Measurements from ENCODE around the gene DSCAML1. TPM values are rescaled to one million over a fixed set of nuclear protein-coding genes. Genes with fewer than 3 reads are reported as not detected.

DSCAML1 gene
- total RNA-seq, 4 donors from 2014 or later: 0.29 to 29.1 (median 3.4) TPM

DNA sequence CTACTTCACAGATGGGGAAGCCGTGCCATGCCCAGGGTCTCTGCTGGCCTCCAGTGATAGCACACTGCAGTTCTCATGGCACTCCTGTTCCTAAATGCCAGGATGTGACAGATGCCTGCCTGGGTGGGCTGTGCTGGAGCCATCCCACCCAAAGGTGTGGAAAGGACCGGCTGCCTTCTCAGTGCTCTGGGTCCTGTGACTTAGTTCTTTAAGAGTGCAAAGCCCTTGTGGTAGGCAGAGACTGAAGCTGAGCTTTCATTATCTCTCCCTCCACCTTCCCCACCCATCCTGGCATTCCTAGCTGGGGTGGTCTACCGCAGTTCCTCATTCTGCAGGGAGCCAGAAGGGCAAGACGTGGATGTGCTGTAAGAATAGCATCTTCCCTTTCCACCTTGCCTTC is 319.3 kb downstream of the DSCAML1 start:
- TF ChIP-seq POLR2A (IDR thresholded peaks at IDR 0.05): no peak
- TF ChIP-seq, protein P1, sequence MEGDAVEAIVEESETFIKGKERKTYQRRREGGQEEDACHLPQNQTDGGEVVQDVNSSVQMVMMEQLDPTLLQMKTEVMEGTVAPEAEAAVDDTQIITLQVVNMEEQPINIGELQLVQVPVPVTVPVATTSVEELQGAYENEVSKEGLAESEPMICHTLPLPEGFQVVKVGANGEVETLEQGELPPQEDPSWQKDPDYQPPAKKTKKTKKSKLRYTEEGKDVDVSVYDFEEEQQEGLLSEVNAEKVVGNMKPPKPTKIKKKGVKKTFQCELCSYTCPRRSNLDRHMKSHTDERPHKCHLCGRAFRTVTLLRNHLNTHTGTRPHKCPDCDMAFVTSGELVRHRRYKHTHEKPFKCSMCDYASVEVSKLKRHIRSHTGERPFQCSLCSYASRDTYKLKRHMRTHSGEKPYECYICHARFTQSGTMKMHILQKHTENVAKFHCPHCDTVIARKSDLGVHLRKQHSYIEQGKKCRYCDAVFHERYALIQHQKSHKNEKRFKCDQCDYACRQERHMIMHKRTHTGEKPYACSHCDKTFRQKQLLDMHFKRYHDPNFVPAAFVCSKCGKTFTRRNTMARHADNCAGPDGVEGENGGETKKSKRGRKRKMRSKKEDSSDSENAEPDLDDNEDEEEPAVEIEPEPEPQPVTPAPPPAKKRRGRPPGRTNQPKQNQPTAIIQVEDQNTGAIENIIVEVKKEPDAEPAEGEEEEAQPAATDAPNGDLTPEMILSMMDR (IDR thresholded peaks at IDR 0.05): no peak
- intact Hi-C loops (cut with DNase I; ENCODE audit: low total_unique reads): no loop called here
- Histone ChIP-seq H3K27me3 (no peaks in the 10 kb centered on the region), H3K9me3 (no peaks in the 10 kb centered on the region), H3K4me3 (no peak overlapping the region), H3K36me3 (no peaks in the 10 kb centered on the region), H3K27ac (no peak overlapping the region), H3K4me1 (no peaks in the 10 kb centered on the region)
- no peak for DNase-seq

DNA sequence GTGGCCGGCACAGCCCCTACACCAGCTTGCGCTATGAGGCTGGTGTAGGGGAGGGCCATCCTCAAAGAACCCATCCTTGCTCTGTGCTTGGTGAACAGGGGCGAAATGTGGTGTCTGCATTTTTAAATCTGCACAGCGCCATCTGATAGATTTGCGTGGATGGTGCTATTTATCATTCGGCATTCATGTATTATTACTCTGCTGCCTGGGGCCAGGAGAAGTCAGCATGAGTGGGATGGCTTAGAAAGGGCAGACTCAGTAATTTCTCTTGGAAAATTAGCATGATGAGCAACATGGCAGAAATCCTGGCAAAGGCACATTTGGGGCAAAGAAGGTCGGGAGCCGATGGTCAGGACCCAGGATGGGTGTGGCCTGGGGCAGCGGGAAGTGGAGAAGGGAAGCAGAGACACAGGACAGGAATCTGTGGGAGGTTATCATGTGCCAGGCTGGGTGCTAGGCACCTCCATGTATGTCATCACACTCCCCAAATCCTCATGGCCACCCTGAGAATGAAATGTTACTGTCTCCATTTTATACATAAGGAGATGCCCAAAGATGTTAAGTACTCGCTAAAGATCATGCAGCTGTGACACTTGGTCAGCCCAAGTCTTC is 320.4 kb downstream of the DSCAML1 start:
- no peaks in the 10 kb centered on the region for H3K4me1 ChIP-seq
- no peaks in the 10 kb centered on the region for H3K27me3 ChIP-seq
- intact Hi-C loops (cut with DNase I; ENCODE audit: low total_unique reads): no loop called here
- no peak for DNase-seq
- no peaks in the 10 kb centered on the region for H3K36me3 ChIP-seq
- no peak overlapping the region for H3K27ac ChIP-seq
- no peak overlapping the region for H3K4me3 ChIP-seq
- no peaks in the 10 kb centered on the region for H3K9me3 ChIP-seq
- TF ChIP-seq, protein P1 (IDR thresholded peaks at IDR 0.05): no peak
- no peak for TF ChIP-seq POLR2A (IDR thresholded peaks at IDR 0.05)

DNA sequence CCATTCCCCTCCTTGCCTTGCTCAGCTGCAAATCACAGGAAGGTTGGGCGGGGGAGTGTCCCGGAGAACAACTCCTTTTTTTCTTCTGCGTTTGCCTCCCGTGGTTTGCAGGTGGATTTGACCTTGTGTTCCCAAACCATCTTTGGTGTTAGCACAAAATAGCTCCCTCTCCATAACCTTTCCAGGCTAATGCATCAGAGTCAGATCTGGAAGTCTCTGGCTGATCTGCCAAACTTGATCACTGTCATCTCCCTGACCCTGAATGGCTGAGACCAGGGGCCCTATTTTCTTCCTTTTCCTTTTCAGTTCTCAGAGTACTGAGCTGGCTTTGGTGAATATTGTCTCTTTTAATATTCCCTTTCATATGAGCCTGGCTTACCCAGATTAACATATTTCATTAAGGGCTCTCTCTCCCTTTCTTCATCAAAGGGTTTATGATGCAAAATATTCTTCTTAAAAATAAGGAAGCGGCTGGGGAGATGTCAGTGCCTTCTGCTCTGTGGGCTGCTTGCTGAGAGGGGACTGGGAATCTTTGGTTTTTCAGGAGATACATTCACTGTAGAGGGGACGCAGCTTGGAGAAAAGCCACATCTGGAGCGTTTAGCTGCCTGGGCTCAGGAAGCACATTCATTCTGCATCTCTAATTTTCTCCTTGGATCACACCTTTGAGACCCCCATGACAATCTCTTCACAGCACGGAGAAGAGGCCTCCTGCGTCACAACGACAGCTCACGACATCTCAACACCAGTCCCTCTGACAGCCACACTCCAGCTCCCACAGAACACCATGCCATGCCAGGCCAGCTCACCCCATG is 321.1 kb downstream of the DSCAML1 start:
- DNase-seq: no peak
- Histone ChIP-seq H3K4me1 (no peaks in the 10 kb centered on the region), H3K9me3 (no peaks in the 10 kb centered on the region), H3K4me3 (no peak overlapping the region), H3K27me3 (no peaks in the 10 kb centered on the region), H3K36me3 (no peaks in the 10 kb centered on the region), H3K27ac (no peak overlapping the region)
- TF ChIP-seq, protein P1 (IDR thresholded peaks at IDR 0.05): no peak
- no peak for TF ChIP-seq POLR2A (IDR thresholded peaks at IDR 0.05)
- intact Hi-C loops (cut with DNase I; ENCODE audit: low total_unique reads): no loop called here

DNA sequence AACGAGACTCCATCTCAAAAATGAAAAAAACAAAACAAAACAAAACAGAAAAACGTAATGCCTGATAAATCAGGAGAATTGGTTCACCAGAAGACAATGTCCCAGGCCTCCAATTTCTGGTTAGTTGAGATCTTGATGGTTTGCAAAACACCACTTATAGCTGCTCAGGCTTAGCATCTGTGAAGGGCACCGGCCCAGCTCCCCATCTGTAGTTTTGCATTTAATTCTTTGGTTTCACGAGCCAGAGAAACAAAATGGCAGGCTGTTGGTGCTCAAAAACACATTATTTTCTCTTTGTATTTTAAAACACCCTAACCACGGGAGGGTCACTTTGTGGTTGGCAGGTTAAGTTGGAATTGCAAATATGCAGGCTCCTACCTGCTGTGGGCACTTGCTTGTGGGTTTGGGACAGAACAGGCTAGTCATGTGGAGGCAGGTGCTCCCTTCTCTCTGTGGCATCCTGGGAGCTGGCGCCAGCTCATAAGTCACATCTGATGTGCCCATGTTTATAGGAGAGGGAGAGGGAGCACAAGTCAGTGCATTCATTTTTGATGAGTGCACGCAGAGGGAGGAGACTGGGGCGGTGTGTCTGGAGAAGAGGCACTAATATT is 323.4 kb downstream of the DSCAML1 start:
- H3K4me1 ChIP-seq: no peaks in the 10 kb centered on the region

More for the DNA sequence above, 323.4 kb downstream of the DSCAML1 start:
- Histone ChIP-seq H3K4me3 (no peak overlapping the region), H3K27ac (no peak overlapping the region), H3K9me3 (no peaks in the 10 kb centered on the region), H3K36me3 (no peaks in the 10 kb centered on the region), H3K27me3 (no peaks in the 10 kb centered on the region)
- no peak for DNase-seq
- intact Hi-C loops (cut with DNase I; ENCODE audit: low total_unique reads): no loop called here
- TF ChIP-seq POLR2A (IDR thresholded peaks at IDR 0.05): no peak
- TF ChIP-seq, protein P1 (IDR thresholded peaks at IDR 0.05): no peak

All from uterus (tissue), 4 donors.